ENCODE measurements around the gene AHRR. TPM values are rescaled to one million over a fixed set of nuclear protein-coding genes. Genes with fewer than 3 reads are reported as not detected.

AHRR gene
- total and polyA plus RNA-seq, 9 of the 15 experiments (the other 6 are each of a cell fraction or from before 2014, with no cell fraction given), result 0.06 to 1.6 (median 0.75) TPM; not detected in 1

- no peaks in the 10 kb centered on the region for H3K9me3 ChIP-seq (replicated peaks; ENCODE audit: control insufficient read depth, insufficient read depth, low read depth, low read length)
- in situ Hi-C loops (cut with MboI), result no loop called here
- no peak overlapping the region for H2AFZ ChIP-seq (ENCODE audit: low read depth, low read length)
- no peaks in the 10 kb centered on the region; the same call in 1 of the 2 replicates for H4K20me1 ChIP-seq (replicated peaks; ENCODE audit: control insufficient read depth, insufficient read depth, low read length)
- H3K27me3 ChIP-seq (ENCODE audit: control insufficient read depth in 2 of 2, insufficient read depth in 2 of 2, low read length in 2 of 2), result peaks cover 38 to 67% of the 10 kb centered on the region in 2 experiments
- BruUV-seq (replicated peaks), result no TSS peak
- H3K36me3 ChIP-seq (ENCODE audit: control insufficient read depth, insufficient read depth, low read length), result no peaks in the 10 kb centered on the region
- no peak overlapping the region for H3K27ac ChIP-seq (ENCODE audit: extremely low read depth, low read depth, low read length)
- DNase-seq (ENCODE audit: extremely low read depth in 1 of 4, low spot score in 3 of 4), result no peak
- H3K9ac ChIP-seq (ENCODE audit: insufficient read depth in 1 of 2, low read depth in 2 of 2, low read length in 2 of 2), result no peak overlapping the region
- H3K79me2 ChIP-seq (ENCODE audit: control insufficient read depth, insufficient read depth, low read length), result no peaks in the 10 kb centered on the region
- ChIA-PET CTCF (ENCODE audit: low intra/inter-chr PET ratio) (no interaction called here), POLR2A (interaction anchor here (1.0 kb wide), 1 partner anchor 13 kb away, joined by 3 read pairs; no protein-coding TSS in a partner anchor)
- H3K4me2 ChIP-seq (ENCODE audit: insufficient read depth, low read length), result no peak overlapping the region
- intact Hi-C loops (cut with micrococcal nuclease), result loop anchor here (5.0 kb wide), 1 partner anchor 248 kb away; no protein-coding TSS in a partner anchor
- H3K9me1 ChIP-seq (ENCODE audit: control insufficient read depth, insufficient read depth, low read length), result no peaks in the 10 kb centered on the region
- peaks cover 0 to 51% of the 10 kb centered on the region in 2 experiments; a peak in 2 of 5 replicates for H3K4me1 ChIP-seq (replicated peaks in 1 of 2; ENCODE audit: control insufficient read depth in 2 of 2, insufficient read depth in 2 of 2, low read length in 2 of 2)
- TF ChIP-seq IRF1 (CRISPR knock-in tag; IDR thresholded peaks at IDR 0.05; ENCODE audit: borderline replicate concordance), result no peak
- no peak for TF ChIP-seq NCOA1 (IDR thresholded peaks at IDR 0.05; ENCODE audit: low read depth)
- TF ChIP-seq, protein P1, sequence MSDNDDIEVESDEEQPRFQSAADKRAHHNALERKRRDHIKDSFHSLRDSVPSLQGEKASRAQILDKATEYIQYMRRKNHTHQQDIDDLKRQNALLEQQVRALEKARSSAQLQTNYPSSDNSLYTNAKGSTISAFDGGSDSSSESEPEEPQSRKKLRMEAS (CRISPR knock-in tag; IDR thresholded peaks at IDR 0.05), result 0 out of 2 replicates have a peak, but pooled peaks have one; percentile 11
- no peak for TF ChIP-seq ZNF717 (CRISPR knock-in tag; IDR thresholded peaks at IDR 0.05)
- TF ChIP-seq, protein P2, sequence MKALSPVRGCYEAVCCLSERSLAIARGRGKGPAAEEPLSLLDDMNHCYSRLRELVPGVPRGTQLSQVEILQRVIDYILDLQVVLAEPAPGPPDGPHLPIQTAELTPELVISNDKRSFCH (CRISPR knock-in tag; IDR thresholded peaks at IDR 0.05), result no peak
- TF ChIP-seq, protein P2 (tag; IDR thresholded peaks at IDR 0.05), result no peak
- no peak for TF ChIP-seq ZNF175 (CRISPR knock-in tag; IDR thresholded peaks at IDR 0.05; ENCODE audit: low read depth)
- FAIRE-seq, result peak; percentile 59
- H3K4me3 ChIP-seq, result no peak overlapping the region
- ATAC-seq, result 0 out of 3 replicates have a peak, but pooled peaks have one; percentile 4
- 7% methylated on average over 27 of the region's 27 CpGs for WGBS (ENCODE audit: insufficient coverage, low coverage, missing lambda C conversion rate)
These were observed 113.8 kb downstream of the AHRR start for GRCh38 chr5:435156-435790.
